SU-DHL-6 (cell line): Measurements from ENCODE around the gene TMPRSS2.

Experiments used
- CTCF ChIP-seq: fragments of 200-600 bp; sonication (generic); IDR thresholded peaks from one replicate; pipeline ENCODE4 v1.5.1; 2017; ENCODE audit warnings: antibody characterized with exemption, mild to moderate bottlenecking, low read length, moderate library complexity; ENCODE audit not compliant: insufficient read depth, poor library complexity, severe bottlenecking
- EZH2phosphoT487 ChIP-seq: fragments of 200-600 bp; sonication (generic), shearing (Covaris generic); conservative IDR thresholded peaks from 2 replicates; pipeline ENCODE4 v1.6.1; 2018; ENCODE audit warnings: mild to moderate bottlenecking, antibody characterized with exemption, low read length, moderate library complexity, mixed read lengths

DNA sequence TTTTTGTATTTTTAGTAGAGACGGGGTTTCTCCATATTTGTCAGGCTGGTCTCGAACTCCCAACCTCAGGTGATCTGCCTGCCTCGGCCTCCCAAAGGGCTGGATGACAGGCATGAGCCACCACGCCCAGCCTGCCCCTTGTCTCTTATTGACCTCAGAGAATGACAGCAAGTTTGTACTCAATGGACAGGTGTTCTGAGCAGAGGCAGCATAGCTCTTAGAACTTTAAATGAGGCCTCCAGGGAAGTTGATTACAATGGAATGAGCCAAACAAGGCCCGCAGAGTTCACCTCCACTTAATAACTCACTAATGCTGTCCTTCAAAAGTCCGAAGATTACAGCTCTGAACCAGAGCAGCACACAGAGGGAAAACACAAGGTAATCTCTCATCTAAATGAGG, 10.9 kb downstream of the TMPRSS2 start:
- no peak for TF ChIP-seq CTCF
- no peak for TF ChIP-seq EZH2phosphoT487
